ENCODE data around the gene MRGPRX2. TPM values are rescaled to one million over a fixed set of nuclear protein-coding genes. Genes with fewer than 3 reads are reported as not detected.
A peak's percentile ranks its signal among the peaks of the same experiment; 100 is the strongest.

Gene MRGPRX2
- total RNA-seq, 6 donors from 2014 or later, result 0.14 TPM; not detected in 5

DNA sequence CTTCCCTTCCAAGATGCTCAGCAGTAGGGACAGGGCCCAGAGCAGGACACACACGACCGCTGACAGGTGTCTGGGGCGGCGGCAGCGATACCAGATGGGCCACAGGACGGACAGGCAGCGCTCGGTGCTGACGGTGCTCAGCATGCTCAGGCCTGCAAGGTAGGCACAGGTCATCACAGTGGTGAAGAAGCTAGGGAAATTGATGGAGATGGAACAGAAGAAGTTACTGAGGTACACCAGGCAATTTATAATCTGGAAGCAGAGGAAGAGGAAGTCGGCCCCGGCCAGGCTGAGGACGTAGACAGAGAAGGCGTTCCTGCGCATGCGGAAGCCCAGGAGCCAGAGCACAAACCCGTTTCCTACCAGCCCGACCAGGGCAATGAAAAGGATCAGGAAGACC lies 4.6 kb downstream of the MRGPRX2 start:
- Histone ChIP-seq H3K27me3 (no peaks in the 10 kb centered on the region), H3K36me3 (no peaks in the 10 kb centered on the region), H3K4me1 (no peaks in the 10 kb centered on the region), H3K9me3 (no peaks in the 10 kb centered on the region), H3K4me3 (no peak overlapping the region), H3K27ac (no peak overlapping the region)
- WGBS, 2 donors, result 86 to 93% methylated on average over 17 of the region's 17 CpGs
- DNase-seq, result peak in 1 of 2 donors; percentile 63
- ATAC-seq (ENCODE audit: low FRiP score in 2 of 2), result no peak
- TF ChIP-seq POLR2A (IDR thresholded peaks at IDR 0.05) (no peak), POLR2AphosphoS5 (IDR thresholded peaks at IDR 0.05) (no peak)

DNA sequence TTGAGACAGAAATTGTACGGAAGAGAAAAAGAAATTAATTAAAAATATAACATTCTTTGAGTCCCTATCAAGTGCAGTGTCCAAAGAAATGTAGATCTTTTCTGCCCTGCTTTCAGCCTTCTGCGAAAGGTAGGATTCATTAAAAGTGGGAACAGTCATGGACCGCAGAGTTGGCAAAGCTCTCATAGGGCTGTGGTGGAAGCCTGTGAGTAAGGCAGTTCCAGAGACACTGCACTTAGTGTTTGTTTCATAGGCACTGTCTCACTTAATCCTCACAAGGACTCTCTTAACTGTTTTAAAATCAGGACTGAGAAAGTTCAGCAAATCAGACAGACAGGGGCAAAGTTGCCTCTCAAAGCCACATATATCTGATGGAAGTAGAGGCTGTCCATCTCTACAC lies 5.5 kb downstream of the MRGPRX2 start:
- DNase-seq (no peak), ATAC-seq (ENCODE audit: low FRiP score in 2 of 2) (no peak)
- 89% methylated on average over 3 of the region's 3 CpGs for WGBS, 2 donors
- no peak overlapping the region for H3K27ac ChIP-seq
- no peaks in the 10 kb centered on the region for H3K9me3 ChIP-seq
- no peaks in the 10 kb centered on the region for H3K27me3 ChIP-seq
- H3K36me3 ChIP-seq, result no peaks in the 10 kb centered on the region
- no peaks in the 10 kb centered on the region for H3K4me1 ChIP-seq
- H3K4me3 ChIP-seq, result no peak overlapping the region
- TF ChIP-seq, protein P1, sequence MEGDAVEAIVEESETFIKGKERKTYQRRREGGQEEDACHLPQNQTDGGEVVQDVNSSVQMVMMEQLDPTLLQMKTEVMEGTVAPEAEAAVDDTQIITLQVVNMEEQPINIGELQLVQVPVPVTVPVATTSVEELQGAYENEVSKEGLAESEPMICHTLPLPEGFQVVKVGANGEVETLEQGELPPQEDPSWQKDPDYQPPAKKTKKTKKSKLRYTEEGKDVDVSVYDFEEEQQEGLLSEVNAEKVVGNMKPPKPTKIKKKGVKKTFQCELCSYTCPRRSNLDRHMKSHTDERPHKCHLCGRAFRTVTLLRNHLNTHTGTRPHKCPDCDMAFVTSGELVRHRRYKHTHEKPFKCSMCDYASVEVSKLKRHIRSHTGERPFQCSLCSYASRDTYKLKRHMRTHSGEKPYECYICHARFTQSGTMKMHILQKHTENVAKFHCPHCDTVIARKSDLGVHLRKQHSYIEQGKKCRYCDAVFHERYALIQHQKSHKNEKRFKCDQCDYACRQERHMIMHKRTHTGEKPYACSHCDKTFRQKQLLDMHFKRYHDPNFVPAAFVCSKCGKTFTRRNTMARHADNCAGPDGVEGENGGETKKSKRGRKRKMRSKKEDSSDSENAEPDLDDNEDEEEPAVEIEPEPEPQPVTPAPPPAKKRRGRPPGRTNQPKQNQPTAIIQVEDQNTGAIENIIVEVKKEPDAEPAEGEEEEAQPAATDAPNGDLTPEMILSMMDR (IDR thresholded peaks at IDR 0.05), result no peak
- no peak for TF ChIP-seq EP300 (IDR thresholded peaks at IDR 0.05)
- TF ChIP-seq POLR2AphosphoS5 (IDR thresholded peaks at IDR 0.05), result no peak
- no peak for TF ChIP-seq POLR2A (IDR thresholded peaks at IDR 0.05)

DNA sequence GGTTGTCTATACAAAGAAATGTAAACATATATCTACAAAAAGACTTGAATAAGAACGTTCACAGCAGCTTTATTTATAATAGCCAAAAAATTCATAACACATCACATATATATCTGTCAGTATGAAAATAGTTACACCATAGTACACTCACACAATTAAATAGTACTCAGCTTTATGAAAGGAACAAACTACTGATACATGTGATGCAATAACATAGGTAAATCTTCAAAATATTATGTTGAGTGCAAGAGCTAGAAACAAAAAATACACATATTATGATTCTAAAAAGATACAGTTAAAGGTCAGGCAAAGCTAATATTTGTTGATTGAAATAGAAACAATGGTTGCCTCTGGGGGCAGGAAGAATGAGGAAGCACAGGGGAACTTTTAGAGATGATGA lies 6.6 kb downstream of the MRGPRX2 start:
- 20 to 51% methylated on average over 1 of the region's 1 CpG for WGBS, 2 donors
- TF ChIP-seq POLR2A (IDR thresholded peaks at IDR 0.05) (no peak), EP300 (IDR thresholded peaks at IDR 0.05) (no peak), POLR2AphosphoS5 (IDR thresholded peaks at IDR 0.05) (no peak)
- TF ChIP-seq, protein P1 (IDR thresholded peaks at IDR 0.05), result no peak

DNA sequence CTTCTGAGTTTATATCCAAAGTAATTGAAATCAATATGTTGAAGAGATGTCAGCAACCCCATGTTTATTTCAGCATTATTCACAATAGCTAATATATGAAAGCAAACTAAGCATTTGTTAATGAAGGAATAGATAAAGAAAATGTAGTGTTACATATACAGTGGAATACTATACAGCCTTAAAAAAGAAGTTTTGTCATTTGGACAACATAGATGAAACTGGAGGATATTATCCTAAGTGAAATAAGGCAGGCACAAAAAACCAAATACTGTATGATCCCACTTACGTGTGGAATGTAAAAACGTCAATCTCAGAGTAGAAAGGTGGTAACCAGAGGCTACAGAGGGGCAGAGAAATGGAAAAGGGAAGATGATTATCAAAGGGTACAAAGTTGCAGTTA lies 10.2 kb downstream of the MRGPRX2 start:
- Histone ChIP-seq H3K36me3 (no peaks in the 10 kb centered on the region), H3K4me1 (no peaks in the 10 kb centered on the region), H3K4me3 (no peak overlapping the region), H3K27me3 (no peaks in the 10 kb centered on the region), H3K27ac (no peak overlapping the region), H3K9me3 (no peaks in the 10 kb centered on the region)
- 60 to 64% methylated on average over 2 of the region's 2 CpGs for WGBS, 2 donors
- no peak for DNase-seq
- no peak for TF ChIP-seq POLR2A (IDR thresholded peaks at IDR 0.05)
- TF ChIP-seq, protein P1 (IDR thresholded peaks at IDR 0.05), result no peak
- no peak for TF ChIP-seq EP300 (IDR thresholded peaks at IDR 0.05)
- no peak for TF ChIP-seq POLR2AphosphoS5 (IDR thresholded peaks at IDR 0.05)
- ATAC-seq (ENCODE audit: low FRiP score in 2 of 2), result no peak

More for the DNA sequence above, 6.6 kb downstream of the MRGPRX2 start:
- H3K27ac ChIP-seq, result no peak overlapping the region
- H3K36me3 ChIP-seq, result no peaks in the 10 kb centered on the region
- no peaks in the 10 kb centered on the region for H3K4me1 ChIP-seq
- DNase-seq (no peak), ATAC-seq (ENCODE audit: low FRiP score in 2 of 2) (no peak)
- no peak overlapping the region for H3K4me3 ChIP-seq
- no peaks in the 10 kb centered on the region for H3K9me3 ChIP-seq
- H3K27me3 ChIP-seq, result no peaks in the 10 kb centered on the region

DNA sequence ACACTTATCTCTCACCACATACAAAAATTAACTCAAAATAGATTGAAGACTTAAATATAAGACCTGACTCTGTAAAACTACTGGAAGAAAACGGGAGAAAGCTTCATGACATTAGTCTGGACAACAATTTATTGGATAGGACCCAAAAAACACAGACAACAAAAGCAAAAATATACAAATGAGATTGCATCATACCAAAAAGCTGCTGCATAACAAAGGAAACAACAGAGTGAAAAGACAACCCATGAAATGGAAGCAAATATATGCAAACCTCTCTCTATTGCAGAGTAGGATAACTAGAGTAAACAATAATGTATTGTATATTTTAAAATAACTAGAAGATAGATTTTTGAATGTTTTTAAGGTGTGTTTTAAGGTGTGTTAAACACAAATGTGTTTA lies 11.2 kb downstream of the MRGPRX2 start:
- 31 to 40% methylated on average over 1 of the region's 1 CpG for WGBS, 2 donors
- Histone ChIP-seq H3K4me3 (no peak overlapping the region), H3K9me3 (no peaks in the 10 kb centered on the region), H3K27me3 (no peaks in the 10 kb centered on the region), H3K27ac (no peak overlapping the region), H3K4me1 (no peaks in the 10 kb centered on the region), H3K36me3 (no peaks in the 10 kb centered on the region)
- TF ChIP-seq POLR2AphosphoS5 (IDR thresholded peaks at IDR 0.05) (no peak), POLR2A (IDR thresholded peaks at IDR 0.05) (no peak), EP300 (IDR thresholded peaks at IDR 0.05) (no peak)
- TF ChIP-seq, protein P1 (IDR thresholded peaks at IDR 0.05), result no peak
- DNase-seq, result no peak
- ATAC-seq (ENCODE audit: low FRiP score in 2 of 2), result no peak

Data from upper lobe of left lung (tissue), 6 donors.